Myocyte (in vitro differentiated cells): Measurements from ENCODE around the gene EIF4E3. TPM values are rescaled to one million over a fixed set of nuclear protein-coding genes. Genes with fewer than 3 reads are reported as not detected.

Experiments used
- DNase-seq: peaks from one replicate; pipeline ENCODE4 v3.0.0-alpha.2; 2012; ENCODE audit warnings: low read depth
- total RNA-seq: library from RNA; depleted of rRNA; stranded (reverse); fragments of >200 nt; gene quantifications from 2 replicates; pipeline ENCODE4 v1.2.3, GENCODE V29; 2014

Gene EIF4E3
- total RNA-seq, 1 donor from 2014 or later, result 0.64 TPM

- no peak for DNase-seq
Measured at GRCh38 chr3:71723452-71724170, 1.6 kb downstream of the EIF4E3 start.

GRCh38 chr3:71722693-71723092 lies 2.5 kb downstream of the EIF4E3 start:
- DNase-seq, result no peak

GRCh38 chr3:71721651-71722157 lies 3.5 kb downstream of the EIF4E3 start:
- DNase-seq, result no peak

- no peak for DNase-seq
Measured at GRCh38 chr3:71721002-71721401, 4.2 kb downstream of the EIF4E3 start.

- DNase-seq, result no peak
Measured at GRCh38 chr3:71718072-71718471, 7.1 kb downstream of the EIF4E3 start.

DNA sequence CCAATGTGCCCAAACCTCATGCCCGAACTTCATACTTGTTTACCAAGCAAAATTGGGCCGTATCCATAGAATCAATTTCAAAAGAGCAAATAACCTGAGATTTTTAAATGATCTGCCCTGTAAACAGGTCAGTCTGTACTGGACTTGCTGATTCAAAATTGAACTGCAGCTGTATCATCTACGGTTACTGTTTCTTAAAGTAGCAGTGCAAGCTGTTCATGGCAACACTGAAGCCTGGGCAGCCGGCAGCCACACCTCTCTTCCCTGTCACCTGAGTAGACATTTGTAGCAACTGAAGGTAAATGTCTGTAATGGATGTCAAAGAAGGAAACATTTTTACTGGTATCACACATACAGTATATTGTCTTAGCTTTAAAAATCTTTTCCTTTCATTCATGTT lies 10.6 kb downstream of the EIF4E3 start:
- no peak for DNase-seq

DNA sequence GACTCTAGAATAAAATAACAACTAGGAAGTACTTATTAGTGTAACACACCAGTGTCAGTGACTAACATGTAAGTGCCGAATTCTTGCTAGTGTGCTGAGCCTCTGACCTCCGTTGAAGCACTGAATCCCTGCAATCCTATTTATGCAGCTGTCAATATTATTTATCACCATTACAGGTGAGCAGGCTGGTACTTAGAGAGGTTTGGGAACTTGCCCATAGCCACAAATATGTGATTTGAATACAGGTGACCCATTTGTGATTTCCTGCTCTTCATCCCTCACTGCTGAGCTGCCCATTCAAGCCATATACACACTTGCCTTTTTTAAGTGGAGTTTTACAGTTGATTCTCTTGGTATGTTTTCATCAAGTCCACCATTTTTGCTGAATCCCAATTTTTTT lies 12.2 kb downstream of the EIF4E3 start:
- no peak for DNase-seq

- peak; percentile 49 for DNase-seq
Measured at GRCh38 chr3:71710906-71711494, 14.2 kb downstream of the EIF4E3 start.

DNA sequence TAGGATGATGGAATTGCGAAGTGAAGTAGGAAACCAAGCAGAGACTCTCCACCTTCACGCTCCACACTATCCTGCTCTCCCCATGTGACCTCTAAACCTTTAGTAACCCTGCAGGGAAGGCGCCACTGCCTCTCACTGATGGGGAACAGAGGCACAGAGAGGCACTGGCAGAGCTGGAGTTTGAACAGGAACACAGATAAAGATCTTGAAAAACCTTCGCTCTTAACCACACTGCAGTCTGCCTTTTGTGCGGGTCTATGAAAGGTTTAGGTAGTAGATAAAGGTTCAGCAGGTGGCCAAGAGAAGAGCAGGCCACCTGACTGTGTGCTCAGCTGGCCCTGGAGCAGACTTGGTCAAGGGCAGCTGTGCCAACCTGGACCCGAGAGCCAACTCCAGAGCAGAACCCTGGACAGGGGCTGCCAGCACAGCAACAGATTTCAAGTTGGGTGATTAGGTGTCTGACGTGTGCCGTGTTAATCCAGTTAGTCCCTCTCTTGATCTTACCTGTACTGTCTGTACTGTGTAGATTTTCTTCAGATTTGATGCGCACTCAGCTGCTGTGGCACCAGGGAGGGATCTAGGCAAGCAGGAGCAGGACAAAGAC lies 15.2 kb downstream of the EIF4E3 start:
- no peak for DNase-seq

DNA sequence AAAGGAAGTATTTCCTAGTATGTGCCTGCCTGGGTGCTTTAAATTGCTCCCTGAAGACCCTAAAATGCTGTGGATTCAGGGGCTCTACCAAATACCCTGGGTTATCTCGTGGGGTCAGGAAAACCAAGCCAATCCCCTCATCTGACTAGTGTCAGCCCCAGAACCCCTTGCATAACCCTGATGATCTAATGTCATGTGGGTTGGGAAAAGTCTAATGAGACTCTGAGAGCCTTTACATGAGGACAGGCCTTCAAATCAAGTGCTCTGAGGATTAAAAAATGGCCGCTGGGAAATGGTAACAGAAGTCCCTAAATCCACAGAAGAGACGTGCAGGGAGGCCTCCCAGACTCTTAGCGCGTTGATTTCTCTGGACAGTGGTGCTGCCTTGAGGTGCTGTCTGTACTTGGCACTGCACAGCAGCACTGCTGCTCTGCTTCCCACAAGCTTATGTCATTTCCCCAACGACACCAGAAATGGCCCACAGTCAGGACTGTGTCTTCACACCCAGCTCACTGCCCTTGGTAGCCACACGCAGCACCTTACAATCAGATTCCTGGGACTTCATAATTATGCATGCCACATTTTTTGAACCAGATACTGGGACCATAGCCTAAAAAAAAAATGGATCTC lies 16.6 kb downstream of the EIF4E3 start:
- DNase-seq, result no peak

- no peak for DNase-seq
Measured at GRCh38 chr3:71707595-71707994, 17.6 kb downstream of the EIF4E3 start.

DNA sequence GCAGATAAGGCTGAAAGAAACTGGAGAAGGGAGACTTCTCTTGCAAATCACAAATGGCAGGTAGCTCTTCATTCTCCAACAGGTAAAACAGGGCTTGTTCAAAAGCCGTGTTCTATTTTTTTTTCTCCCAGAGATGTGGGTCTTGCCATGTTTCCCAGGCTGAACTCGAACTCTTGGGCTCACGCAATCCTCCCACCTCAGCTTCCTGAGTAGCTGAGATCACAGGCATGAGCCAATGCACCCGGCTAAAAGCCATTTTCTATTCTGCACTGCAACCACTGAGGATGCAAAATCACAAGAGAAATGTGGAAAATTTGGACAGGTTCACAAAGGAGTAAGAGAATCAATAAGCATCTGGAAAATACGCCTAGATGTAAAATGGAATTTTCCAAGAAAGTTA lies 19.5 kb downstream of the EIF4E3 start:
- no peak for DNase-seq

DNA sequence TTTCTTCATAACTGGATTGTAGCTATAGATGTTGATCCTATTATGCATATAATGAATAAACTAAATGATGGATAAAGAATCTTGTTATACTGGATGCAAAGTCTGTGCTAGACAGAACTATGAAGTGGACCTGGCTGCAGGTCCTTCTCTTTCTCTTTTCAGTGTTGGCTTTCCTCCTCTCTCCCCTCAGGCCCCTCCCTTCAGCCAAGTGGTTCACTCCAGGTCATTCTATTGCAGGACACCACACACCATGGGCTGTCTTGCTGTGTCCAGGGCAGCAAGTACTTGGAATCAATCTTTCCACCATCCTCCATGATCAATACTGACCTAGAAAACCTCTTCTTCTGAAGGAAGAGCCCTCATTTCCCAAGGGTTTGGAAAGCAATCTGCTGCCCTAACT lies 20.3 kb downstream of the EIF4E3 start:
- no peak for DNase-seq

- DNase-seq, result no peak
Measured at GRCh38 chr3:71703797-71704196, 21.4 kb downstream of the EIF4E3 start.

DNA sequence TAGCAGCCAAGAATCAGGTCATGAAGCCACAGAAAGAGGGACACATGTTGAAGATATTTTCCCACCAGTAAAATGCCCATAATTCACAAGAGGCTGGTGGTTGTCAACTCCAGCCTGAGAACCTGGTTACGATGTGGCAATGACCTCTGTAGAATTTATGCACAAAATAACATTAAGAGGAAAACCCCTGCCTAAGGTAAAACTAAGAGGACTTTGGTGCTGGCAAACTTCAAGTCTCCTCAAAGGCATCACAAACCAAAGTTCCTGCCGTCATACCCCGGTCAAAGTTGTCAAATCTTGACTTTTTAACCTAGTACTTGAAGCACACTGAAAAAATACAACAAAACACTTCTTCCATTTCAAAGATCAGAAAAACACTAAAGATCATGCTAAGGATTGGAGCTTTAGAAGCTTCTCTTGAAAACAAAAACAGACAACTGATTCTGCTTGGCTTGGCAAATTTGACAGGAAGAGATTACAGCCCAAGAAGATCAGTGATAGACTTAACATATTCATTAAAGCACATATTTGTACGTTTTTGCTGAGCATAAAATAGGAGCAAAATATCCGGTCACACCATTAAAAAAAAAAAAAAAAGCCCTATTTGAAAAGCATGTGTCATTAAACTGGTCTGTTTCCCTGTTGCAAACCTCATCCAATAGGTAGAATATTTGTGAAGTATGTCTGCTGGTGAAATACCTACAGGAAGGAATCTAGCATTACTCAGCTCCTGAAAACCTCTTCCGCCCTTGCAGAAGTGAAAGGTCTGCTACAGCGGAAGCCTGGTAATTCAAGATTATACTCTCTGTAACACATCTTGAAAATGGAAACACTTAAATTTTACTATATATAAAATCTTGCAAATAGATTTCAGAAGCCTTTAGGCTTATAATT lies 22.8 kb downstream of the EIF4E3 start:
- DNase-seq, result no peak

GRCh38 chr3:71701251-71701762 lies 23.9 kb downstream of the EIF4E3 start:
- DNase-seq, result no peak

- DNase-seq, result no peak
Measured at GRCh38 chr3:71695000-71695482, 30.2 kb downstream of the EIF4E3 start.

DNA sequence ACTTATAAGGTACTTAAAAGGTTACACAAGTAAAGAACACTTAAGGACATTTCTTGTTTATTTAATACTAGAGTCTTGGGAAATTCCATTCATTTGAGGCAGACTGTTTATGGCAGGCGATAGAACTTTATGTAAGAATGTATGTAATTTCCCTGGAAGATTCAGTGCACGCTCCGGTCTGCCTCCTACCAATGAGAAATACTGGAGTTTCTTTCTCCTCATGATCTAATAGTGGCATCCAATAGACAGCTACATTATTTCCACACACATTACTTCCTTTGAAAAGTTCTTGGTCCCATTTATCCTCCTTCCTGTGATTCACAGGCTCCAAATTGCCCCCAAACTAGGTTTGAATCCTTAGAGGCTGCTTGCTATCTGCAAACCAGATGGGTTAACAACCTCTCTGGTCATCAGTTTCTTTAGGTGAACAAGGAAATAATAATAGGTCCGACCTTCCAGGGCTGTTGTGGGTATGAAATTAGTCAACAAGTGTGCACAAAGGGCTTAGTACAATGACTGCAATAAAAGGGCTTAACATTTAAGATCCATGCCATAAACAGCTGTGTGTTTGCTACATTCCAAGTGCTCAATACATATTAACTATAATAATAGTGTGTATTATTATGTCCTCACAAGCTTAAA lies 30.7 kb downstream of the EIF4E3 start:
- no peak for DNase-seq

DNA sequence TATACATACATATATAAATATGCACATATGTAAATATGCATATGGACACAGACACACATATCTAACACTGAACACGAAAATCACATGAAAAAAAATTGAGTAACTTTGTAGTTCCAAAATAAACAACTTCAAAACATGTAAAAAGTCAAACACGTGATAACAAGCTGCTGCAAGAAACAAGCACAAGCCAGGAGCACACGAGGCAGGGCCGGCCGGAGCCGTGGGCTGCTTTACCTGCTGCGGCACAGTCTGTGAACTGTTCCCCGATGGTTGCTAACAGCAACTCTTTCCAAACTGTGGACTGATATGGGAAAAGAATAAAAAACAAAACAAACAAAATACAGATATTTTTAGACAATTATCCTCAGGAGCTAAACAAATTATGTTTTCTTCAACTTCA lies 31.6 kb downstream of the EIF4E3 start:
- no peak for DNase-seq

- no peak for DNase-seq
Measured at GRCh38 chr3:71692139-71692538, 33.1 kb downstream of the EIF4E3 start.
